Gastrocnemius medialis (tissue), 4 donors: Measurements from ENCODE around the gene DTNBP1.

Source experiments
- CTCF ChIP-seq, 5 experiments: fragments of 450-650 bp in 3 of 5; fragments of 200-600 bp in 2 of 5; sonication (generic) in 2 of 5; IDR thresholded peaks in 4 of 5; conservative IDR thresholded peaks in 1 of 5; 1 replicate in 4 of 5; 2 replicates in 1 of 5; pipeline ENCODE4 v1.5.1; 2016 to 2019; ENCODE audit warnings: antibody characterized with exemption in 5 of 5, mild to moderate bottlenecking in 3 of 5, moderate library complexity in 3 of 5
- POLR2A ChIP-seq, 2 donors: fragments of 450-650 bp; IDR thresholded peaks; one replicate each; pipeline ENCODE4 v1.6.1; 2017; ENCODE audit warnings: antibody characterized with exemption in 2 of 2, mild to moderate bottlenecking in 2 of 2, moderate library complexity in 2 of 2

- TF ChIP-seq CTCF (IDR thresholded peaks at IDR 0.05 in 4 of 5, conservative IDR thresholded peaks at IDR 0.05 in 1 of 5) (no peak), POLR2A (IDR thresholded peaks at IDR 0.05) (no peak)
These were observed 130.9 kb downstream of the DTNBP1 start for GRCh38 chr6:15531973-15532372.
